Measurements from ENCODE around the gene INPP1. TPM values are rescaled to one million over a fixed set of nuclear protein-coding genes. Genes with fewer than 3 reads are reported as not detected.

Gene INPP1
- total RNA-seq, 1 donor from 2014 or later: 11.3 TPM

GRCh38 chr2:190412966-190413365 lies 69.6 kb downstream of the INPP1 start:
- no peak for TF ChIP-seq EZH2 (IDR thresholded peaks at IDR 0.05; ENCODE audit: insufficient read depth, low read length)
- no peak for TF ChIP-seq CTCF (IDR thresholded peaks at IDR 0.05; ENCODE audit: insufficient read depth, low read depth, low read length)
- Histone ChIP-seq H3K27me3 (ENCODE audit: insufficient read depth, low read length) (peaks cover 10% of the 10 kb centered on the region), H3K36me3 (ENCODE audit: insufficient read depth, low read length) (no peaks in the 10 kb centered on the region), H3K4me3 (ENCODE audit: insufficient read depth, low read depth, low read length) (no peak overlapping the region), H4K20me1 (ENCODE audit: insufficient read depth, low read length) (no peaks in the 10 kb centered on the region), H3K9me3 (ENCODE audit: insufficient read depth, low read depth, low read length) (no peaks in the 10 kb centered on the region), H3K4me2 (ENCODE audit: low read length) (no peak overlapping the region), H2AFZ (ENCODE audit: low read depth, low read length) (no peak overlapping the region), H3K27ac (ENCODE audit: low read depth, low read length) (no peak overlapping the region), H3K9ac (ENCODE audit: low read length) (no peak overlapping the region), H3K79me2 (ENCODE audit: insufficient read depth, low read length) (no peaks in the 10 kb centered on the region), H3K4me1 (ENCODE audit: insufficient read depth, low read length) (no peaks in the 10 kb centered on the region)
- DNase-seq (ENCODE audit: low read depth) (no peak), FAIRE-seq (no peak)
- Mint-ChIP-seq H3K27ac (ENCODE audit: unreplicated experiment) (no peak overlapping the region), H3K4me1 (ENCODE audit: low read depth, unreplicated experiment) (peaks cover 3% of the 10 kb centered on the region), H3K36me3 (ENCODE audit: low read depth, unreplicated experiment) (no peaks in the 10 kb centered on the region), H3K4me3 (ENCODE audit: unreplicated experiment) (no peak overlapping the region), H3K9me3 (ENCODE audit: unreplicated experiment) (no peaks in the 10 kb centered on the region), H3K27me3 (ENCODE audit: low read depth, unreplicated experiment) (peaks cover 15% of the 10 kb centered on the region)

GRCh38 chr2:190413421-190413820 lies 70.0 kb downstream of the INPP1 start:
- H3K9ac ChIP-seq (ENCODE audit: low read length): no peak overlapping the region
- H3K4me2 ChIP-seq (ENCODE audit: low read length): no peak overlapping the region
- no peak for DNase-seq (ENCODE audit: low read depth)
- H3K79me2 ChIP-seq (ENCODE audit: insufficient read depth, low read length): no peaks in the 10 kb centered on the region
- TF ChIP-seq EZH2 (IDR thresholded peaks at IDR 0.05; ENCODE audit: insufficient read depth, low read length) (no peak), CTCF (IDR thresholded peaks at IDR 0.05; ENCODE audit: insufficient read depth, low read depth, low read length) (no peak)
- H3K9me3 Mint-ChIP-seq (ENCODE audit: unreplicated experiment): no peaks in the 10 kb centered on the region
- H3K4me1 Mint-ChIP-seq (ENCODE audit: low read depth, unreplicated experiment): peaks cover 3% of the 10 kb centered on the region
- FAIRE-seq: no peak
- H3K27ac ChIP-seq (ENCODE audit: low read depth, low read length): no peak overlapping the region
- H3K36me3 ChIP-seq (ENCODE audit: insufficient read depth, low read length): no peaks in the 10 kb centered on the region
- peaks cover 10% of the 10 kb centered on the region for H3K27me3 ChIP-seq (ENCODE audit: insufficient read depth, low read length)
- H2AFZ ChIP-seq (ENCODE audit: low read depth, low read length): no peak overlapping the region
- no peak overlapping the region for H3K4me3 ChIP-seq (ENCODE audit: insufficient read depth, low read depth, low read length)
- no peaks in the 10 kb centered on the region for H3K9me3 ChIP-seq (ENCODE audit: insufficient read depth, low read depth, low read length)
- H3K4me1 ChIP-seq (ENCODE audit: insufficient read depth, low read length): no peaks in the 10 kb centered on the region
- H3K4me3 Mint-ChIP-seq (ENCODE audit: unreplicated experiment): no peak overlapping the region
- no peaks in the 10 kb centered on the region for H4K20me1 ChIP-seq (ENCODE audit: insufficient read depth, low read length)
- peaks cover 15% of the 10 kb centered on the region for H3K27me3 Mint-ChIP-seq (ENCODE audit: low read depth, unreplicated experiment)
- H3K36me3 Mint-ChIP-seq (ENCODE audit: low read depth, unreplicated experiment): no peaks in the 10 kb centered on the region
- H3K27ac Mint-ChIP-seq (ENCODE audit: unreplicated experiment): no peak overlapping the region

DNA sequence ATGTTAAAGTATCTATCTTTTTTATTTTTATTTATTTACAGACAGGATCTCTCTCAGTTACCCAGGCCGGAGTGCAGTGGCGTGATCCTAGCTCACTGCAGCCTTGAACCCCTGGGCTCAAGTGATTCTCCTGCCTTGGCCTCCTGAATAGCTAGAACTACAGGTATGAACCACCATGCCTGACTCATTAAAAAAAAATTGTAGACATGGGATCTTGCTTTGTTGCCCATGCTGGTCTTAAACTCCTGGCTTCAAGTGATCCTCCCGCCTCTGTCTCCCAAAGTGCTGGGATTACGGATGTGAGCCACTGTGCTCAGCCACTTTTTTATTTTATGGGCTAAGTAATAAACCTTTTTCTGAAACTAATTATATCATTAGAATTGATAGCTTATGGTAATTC lies 71.9 kb downstream of the INPP1 start:
- no peak overlapping the region for H3K4me2 ChIP-seq (ENCODE audit: low read length)
- Mint-ChIP-seq H3K4me3 (ENCODE audit: unreplicated experiment) (no peak overlapping the region), H3K36me3 (ENCODE audit: low read depth, unreplicated experiment) (no peaks in the 10 kb centered on the region), H3K27ac (ENCODE audit: unreplicated experiment) (no peak overlapping the region), H3K27me3 (ENCODE audit: low read depth, unreplicated experiment) (peaks cover under 1% of the 10 kb centered on the region), H3K9me3 (ENCODE audit: unreplicated experiment) (no peaks in the 10 kb centered on the region), H3K4me1 (ENCODE audit: low read depth, unreplicated experiment) (peaks cover 3% of the 10 kb centered on the region)
- H3K79me2 ChIP-seq (ENCODE audit: insufficient read depth, low read length): no peaks in the 10 kb centered on the region
- no peaks in the 10 kb centered on the region for H4K20me1 ChIP-seq (ENCODE audit: insufficient read depth, low read length)
- H3K27me3 ChIP-seq (ENCODE audit: insufficient read depth, low read length): no peaks in the 10 kb centered on the region
- H3K36me3 ChIP-seq (ENCODE audit: insufficient read depth, low read length): no peaks in the 10 kb centered on the region
- FAIRE-seq (no peak), DNase-seq (ENCODE audit: low read depth) (no peak)
- H3K9me3 ChIP-seq (ENCODE audit: insufficient read depth, low read depth, low read length): no peaks in the 10 kb centered on the region
- H3K4me1 ChIP-seq (ENCODE audit: insufficient read depth, low read length): no peaks in the 10 kb centered on the region
- H3K4me3 ChIP-seq (ENCODE audit: insufficient read depth, low read depth, low read length): no peak overlapping the region
- no peak overlapping the region for H2AFZ ChIP-seq (ENCODE audit: low read depth, low read length)
- H3K9ac ChIP-seq (ENCODE audit: low read length): no peak overlapping the region
- H3K27ac ChIP-seq (ENCODE audit: low read depth, low read length): no peak overlapping the region
- TF ChIP-seq CTCF (IDR thresholded peaks at IDR 0.05; ENCODE audit: insufficient read depth, low read depth, low read length) (no peak), EZH2 (IDR thresholded peaks at IDR 0.05; ENCODE audit: insufficient read depth, low read length) (no peak)
